Brain microvascular endothelial cell (primary cell): ENCODE results near the gene SYNDIG1L.
"Not testable (repeated sequence)": the region's sequence is repeated elsewhere in the genome, so short reads cannot be mapped to it uniquely, and the experiment has no call there.

Source experiments
- DNase-seq: peaks from one replicate; pipeline ENCODE4 v3.0.0-alpha.2; 2020
- H3K27ac ChIP-seq: fragments of 250-450 bp; sonication (Bioruptor Pico); 2 replicates; pipeline ENCODE4 v1.5.1; 2020; ENCODE audit warnings: mild to moderate bottlenecking, moderate library complexity
- H3K27me3 ChIP-seq: fragments of 250-450 bp; sonication (Bioruptor Pico); replicated peaks from 2 replicates; pipeline ENCODE4 v1.5.1; 2020; ENCODE audit warnings: mild to moderate bottlenecking
- H3K36me3 ChIP-seq: fragments of 250-450 bp; sonication (Bioruptor Pico); replicated peaks from 2 replicates; pipeline ENCODE4 v1.5.1; 2020; ENCODE audit warnings: mild to moderate bottlenecking
- H3K4me3 ChIP-seq: 2 replicates; pipeline ENCODE4 v1.5.1; 2011; ENCODE audit warnings: low read depth, mild to moderate bottlenecking, control low read depth, low read length, moderate library complexity
- CTCF ChIP-seq: IDR thresholded peaks from 2 replicates; pipeline ENCODE4 v1.5.1; 2011; ENCODE audit warnings: low read depth, mild to moderate bottlenecking, moderate library complexity, low read length, control low read depth, inconsistent platforms; ENCODE audit errors: missing control alignments
- in situ Hi-C: cut with HindIII; loops from 2 replicates; pipeline ENCODE4 v1.10.0; 2017; ENCODE audit warnings: low sequenced_read_pairs, low pct_ligation_motif_present

The SYNDIG1L gene

GRCh38 chr14:74459289-74459946 is 33.4 kb upstream of the SYNDIG1L start:
- Histone ChIP-seq H3K27me3 (no peaks in the 10 kb centered on the region), H3K27ac (no peak overlapping the region), H3K36me3 (no peaks in the 10 kb centered on the region), H3K4me3 (no peak overlapping the region)
- in situ Hi-C loops: no loop called here
- TF ChIP-seq CTCF: peak; percentile 95
- peak; percentile 70 for DNase-seq

GRCh38 chr14:74457565-74457895 is 31.5 kb upstream of the SYNDIG1L start:
- no peak overlapping the region for H3K4me3 ChIP-seq
- no peaks in the 10 kb centered on the region for H3K36me3 ChIP-seq
- in situ Hi-C loops: no loop called here
- no peaks in the 10 kb centered on the region for H3K27me3 ChIP-seq
- H3K27ac ChIP-seq: no peak overlapping the region
- no peak for DNase-seq
- TF ChIP-seq CTCF: no peak

GRCh38 chr14:74456684-74457564 is 30.9 kb upstream of the SYNDIG1L start:
- H3K27ac ChIP-seq: no peak overlapping the region
- no peak overlapping the region for H3K4me3 ChIP-seq
- in situ Hi-C loops: no loop called here
- H3K36me3 ChIP-seq: no peaks in the 10 kb centered on the region
- no peak for TF ChIP-seq CTCF
- no peak for DNase-seq
- no peaks in the 10 kb centered on the region for H3K27me3 ChIP-seq

- H3K27ac ChIP-seq, DNase-seq, in situ Hi-C loops, H3K4me3 ChIP-seq, H3K36me3 ChIP-seq, H3K27me3 ChIP-seq: not testable (repeated sequence)
These were observed 28.4 kb upstream of the SYNDIG1L start for GRCh38 chr14:74454397-74454796.

- Histone ChIP-seq H3K27me3 (no peaks in the 10 kb centered on the region), H3K27ac (no peak overlapping the region), H3K4me3 (no peak overlapping the region), H3K36me3 (no peaks in the 10 kb centered on the region)
- no peak for TF ChIP-seq CTCF
- in situ Hi-C loops: no loop called here
- no peak for DNase-seq
These were observed 18.9 kb upstream of the SYNDIG1L start for GRCh38 chr14:74444866-74445265.

- no peak for DNase-seq
- in situ Hi-C loops: no loop called here
- no peak overlapping the region for H3K27ac ChIP-seq
- H3K27me3 ChIP-seq: no peaks in the 10 kb centered on the region
- H3K36me3 ChIP-seq: no peaks in the 10 kb centered on the region
- H3K4me3 ChIP-seq: no peak overlapping the region
- no peak for TF ChIP-seq CTCF
These were observed 16.7 kb upstream of the SYNDIG1L start for GRCh38 chr14:74442757-74443156.
